OCI-LY7 (cell line): ENCODE data around the gene DDTL.

Experiments used
- CTCF ChIP-seq: fragments of 200-600 bp; sonication (generic); conservative IDR thresholded peaks from 2 replicates; pipeline ENCODE4 v1.5.1; 2014; ENCODE audit warnings: mild to moderate bottlenecking, antibody characterized with exemption, low read length, moderate library complexity, mixed read lengths
- EZH2phosphoT487 ChIP-seq: fragments of 200-600 bp; sonication (generic); IDR thresholded peaks from 2 replicates; pipeline ENCODE4 v1.6.1; 2018; ENCODE audit warnings: low read depth, borderline replicate concordance, mild to moderate bottlenecking, mixed run types, antibody characterized with exemption, low read length, moderate library complexity, mixed read lengths

GRCh38 chr22:23939017-23939357 lies 27.7 kb upstream of the DDTL start:
- TF ChIP-seq CTCF, result no peak
- no peak for TF ChIP-seq EZH2phosphoT487
